Panc1 (cell line): Measurements from ENCODE around the gene SYAP1. TPM values are rescaled to one million over a fixed set of nuclear protein-coding genes. Genes with fewer than 3 reads are reported as not detected.

Source experiments
- ATAC-seq: fragments of 200-7000 bp; cut with Tn5 transposase; 2 replicates; pipeline ENCODE4 v1.9.1; 2020; ENCODE audit warnings: mild to moderate bottlenecking, moderate library complexity
- BruUV-seq: library from RNA; stranded (reverse); fragments of 400-500 nt; replicated peaks from 2 replicates; lab custom pipeline; 2021; lab: Mats Ljungman, UMichigan
- CTCF ChIA-PET: fragments of 300-600 bp; sonication (Branson Sonifier 250); formaldehyde crosslinking; loops from one replicate; lab custom pipeline; 2022; ENCODE audit warnings: antibody characterized with exemption; lab: Charles Lee
- POLR2A ChIA-PET: fragments of 300-600 bp; sonication (Branson Sonifier 250); formaldehyde crosslinking; loops from one replicate; lab custom pipeline; 2022; ENCODE audit warnings: antibody characterized with exemption; lab: Charles Lee
- DNase-seq: peaks from one replicate; pipeline ENCODE4 v3.0.0-alpha.2; 2010; ENCODE audit warnings: low read depth, low spot score
- H3K27ac ChIP-seq: 2 replicates; pipeline ENCODE4 v1.5.1; 2011; ENCODE audit warnings: mild to moderate bottlenecking, low read length, inconsistent platforms
- H3K27me3 ChIP-seq: fragments of 200-500 bp; sonication (Bioruptor generic); 2 replicates; pipeline ENCODE4 v1.6.0; 2014; ENCODE audit warnings: low read length, inconsistent platforms; ENCODE audit not compliant: control insufficient read depth, insufficient read depth
- H3K36me3 ChIP-seq: fragments of 200-500 bp; sonication (Bioruptor generic); 2 replicates; pipeline ENCODE4 v1.5.1; 2014; ENCODE audit warnings: inconsistent platforms, mild to moderate bottlenecking, low read length, moderate library complexity; ENCODE audit not compliant: control insufficient read depth, insufficient read depth
- H3K4me1 ChIP-seq: 2 replicates; pipeline ENCODE4 v1.5.1; 2011; ENCODE audit warnings: inconsistent platforms, mild to moderate bottlenecking, low read length, moderate library complexity; ENCODE audit not compliant: control insufficient read depth, insufficient read depth
- H3K4me3 ChIP-seq, 2 experiments: 2 replicates each; pipeline ENCODE4 v1.5.1; 2011 to 2012; ENCODE audit warnings: low read depth in 2 of 2, low read length in 2 of 2, mild to moderate bottlenecking in 2 of 2, inconsistent platforms in 1 of 2, moderate library complexity in 1 of 2
- H3K9me3 ChIP-seq: fragments of 200-500 bp; sonication (Bioruptor generic); 2 replicates; pipeline ENCODE4 v1.5.1; 2014; ENCODE audit warnings: low read depth, mild to moderate bottlenecking, inconsistent platforms, low read length, moderate library complexity; ENCODE audit not compliant: control insufficient read depth, insufficient read depth
- POLR2AphosphoS5 ChIP-seq: IDR thresholded peaks from 2 replicates; pipeline ENCODE4 v1.6.1; 2012; ENCODE audit warnings: mild to moderate bottlenecking, low read depth, low read length, moderate library complexity
- SIN3A ChIP-seq: IDR thresholded peaks from 2 replicates; pipeline ENCODE4 v1.6.1; 2012; ENCODE audit warnings: low read depth, mild to moderate bottlenecking, low read length, moderate library complexity, borderline replicate concordance; ENCODE audit not compliant: insufficient read depth
- TCF7L2 ChIP-seq: IDR thresholded peaks from 2 replicates; pipeline ENCODE4 v1.6.1; 2011; ENCODE audit warnings: mild to moderate bottlenecking, low read depth, low read length, inconsistent platforms
- in situ Hi-C: cut with HindIII; loops from 2 replicates; pipeline ENCODE4 v1.10.0; 2016; ENCODE audit warnings: low sequenced_read_pairs, low pct_unique_long_range_greater_than_20kb
- intact Hi-C: fragments of 100-400 bp; cut with micrococcal nuclease; formaldehyde crosslinking; loops from one replicate; pipeline ENCODE4 v1.10.0; 2022; ENCODE audit not compliant: unreplicated experiment
- total RNA-seq: library from RNA; stranded (reverse); gene quantifications from one replicate; pipeline ENCODE4 v1.2.1, GENCODE V29; 2021; ENCODE audit not compliant: unreplicated experiment
- TF ChIP-seq, protein P1 (sequence below): fragments of 450-650 bp; IDR thresholded peaks from 2 replicates; pipeline ENCODE4 v1.5.1; 2017; ENCODE audit warnings: mild to moderate bottlenecking
- TF ChIP-seq, protein P2 (sequence below), 2 experiments: IDR thresholded peaks; 2 replicates each; pipeline ENCODE4 v1.6.1; 2011 to 2012; ENCODE audit warnings: low read depth in 2 of 2, control low read depth in 1 of 2, low read length in 1 of 2, mild to moderate bottlenecking in 1 of 2, moderate library complexity in 1 of 2; ENCODE audit not compliant: insufficient read depth in 1 of 2

Gene SYAP1
- total RNA-seq, 1 experiment from 2014 or later: 23.4 TPM

DNA sequence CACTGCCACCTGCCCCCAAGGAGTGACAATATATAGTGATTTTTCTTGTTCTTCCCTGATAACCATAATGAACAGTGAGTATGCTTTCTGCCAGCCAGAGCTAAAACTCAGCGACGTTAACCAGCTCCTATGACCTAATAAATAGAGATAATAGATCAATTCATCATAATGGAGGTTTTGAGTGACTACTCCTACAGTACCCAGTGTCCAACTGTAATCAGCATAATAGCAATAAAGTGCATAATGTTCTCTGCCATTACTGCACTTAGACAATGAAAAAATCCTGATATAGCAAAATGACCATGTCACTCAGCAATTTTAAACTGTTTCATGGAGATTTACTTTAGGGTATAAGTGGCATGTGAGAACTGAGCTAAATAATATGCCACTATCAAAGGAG is 46.2 kb downstream of the SYAP1 start:
- Histone ChIP-seq H3K4me1 (peaks cover 1% of the 10 kb centered on the region; the same call in 1 of the 2 replicates), H3K9me3 (no peaks in the 10 kb centered on the region), H3K27me3 (no peaks in the 10 kb centered on the region), H3K36me3 (no peaks in the 10 kb centered on the region), H3K27ac (no peak overlapping the region), H3K4me3 (no peak overlapping the region)
- CTCF ChIA-PET: no interaction called here
- BruUV-seq: no TSS peak
- POLR2A ChIA-PET: no interaction called here
- no peak for TF ChIP-seq SIN3A
- TF ChIP-seq, protein P1, sequence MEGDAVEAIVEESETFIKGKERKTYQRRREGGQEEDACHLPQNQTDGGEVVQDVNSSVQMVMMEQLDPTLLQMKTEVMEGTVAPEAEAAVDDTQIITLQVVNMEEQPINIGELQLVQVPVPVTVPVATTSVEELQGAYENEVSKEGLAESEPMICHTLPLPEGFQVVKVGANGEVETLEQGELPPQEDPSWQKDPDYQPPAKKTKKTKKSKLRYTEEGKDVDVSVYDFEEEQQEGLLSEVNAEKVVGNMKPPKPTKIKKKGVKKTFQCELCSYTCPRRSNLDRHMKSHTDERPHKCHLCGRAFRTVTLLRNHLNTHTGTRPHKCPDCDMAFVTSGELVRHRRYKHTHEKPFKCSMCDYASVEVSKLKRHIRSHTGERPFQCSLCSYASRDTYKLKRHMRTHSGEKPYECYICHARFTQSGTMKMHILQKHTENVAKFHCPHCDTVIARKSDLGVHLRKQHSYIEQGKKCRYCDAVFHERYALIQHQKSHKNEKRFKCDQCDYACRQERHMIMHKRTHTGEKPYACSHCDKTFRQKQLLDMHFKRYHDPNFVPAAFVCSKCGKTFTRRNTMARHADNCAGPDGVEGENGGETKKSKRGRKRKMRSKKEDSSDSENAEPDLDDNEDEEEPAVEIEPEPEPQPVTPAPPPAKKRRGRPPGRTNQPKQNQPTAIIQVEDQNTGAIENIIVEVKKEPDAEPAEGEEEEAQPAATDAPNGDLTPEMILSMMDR: no peak
- TF ChIP-seq POLR2AphosphoS5: no peak
- TF ChIP-seq, protein P2, sequence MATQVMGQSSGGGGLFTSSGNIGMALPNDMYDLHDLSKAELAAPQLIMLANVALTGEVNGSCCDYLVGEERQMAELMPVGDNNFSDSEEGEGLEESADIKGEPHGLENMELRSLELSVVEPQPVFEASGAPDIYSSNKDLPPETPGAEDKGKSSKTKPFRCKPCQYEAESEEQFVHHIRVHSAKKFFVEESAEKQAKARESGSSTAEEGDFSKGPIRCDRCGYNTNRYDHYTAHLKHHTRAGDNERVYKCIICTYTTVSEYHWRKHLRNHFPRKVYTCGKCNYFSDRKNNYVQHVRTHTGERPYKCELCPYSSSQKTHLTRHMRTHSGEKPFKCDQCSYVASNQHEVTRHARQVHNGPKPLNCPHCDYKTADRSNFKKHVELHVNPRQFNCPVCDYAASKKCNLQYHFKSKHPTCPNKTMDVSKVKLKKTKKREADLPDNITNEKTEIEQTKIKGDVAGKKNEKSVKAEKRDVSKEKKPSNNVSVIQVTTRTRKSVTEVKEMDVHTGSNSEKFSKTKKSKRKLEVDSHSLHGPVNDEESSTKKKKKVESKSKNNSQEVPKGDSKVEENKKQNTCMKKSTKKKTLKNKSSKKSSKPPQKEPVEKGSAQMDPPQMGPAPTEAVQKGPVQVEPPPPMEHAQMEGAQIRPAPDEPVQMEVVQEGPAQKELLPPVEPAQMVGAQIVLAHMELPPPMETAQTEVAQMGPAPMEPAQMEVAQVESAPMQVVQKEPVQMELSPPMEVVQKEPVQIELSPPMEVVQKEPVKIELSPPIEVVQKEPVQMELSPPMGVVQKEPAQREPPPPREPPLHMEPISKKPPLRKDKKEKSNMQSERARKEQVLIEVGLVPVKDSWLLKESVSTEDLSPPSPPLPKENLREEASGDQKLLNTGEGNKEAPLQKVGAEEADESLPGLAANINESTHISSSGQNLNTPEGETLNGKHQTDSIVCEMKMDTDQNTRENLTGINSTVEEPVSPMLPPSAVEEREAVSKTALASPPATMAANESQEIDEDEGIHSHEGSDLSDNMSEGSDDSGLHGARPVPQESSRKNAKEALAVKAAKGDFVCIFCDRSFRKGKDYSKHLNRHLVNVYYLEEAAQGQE (IDR thresholded peaks at IDR 0.05; ENCODE audit: insufficient read depth in 1 of 2, low read depth in 2 of 2, low read length in 1 of 2): no peak
- TF ChIP-seq TCF7L2: no peak
- intact Hi-C loops (no loop called here), in situ Hi-C loops (no loop called here)
- ATAC-seq: no peak
- no peak for DNase-seq

DNA sequence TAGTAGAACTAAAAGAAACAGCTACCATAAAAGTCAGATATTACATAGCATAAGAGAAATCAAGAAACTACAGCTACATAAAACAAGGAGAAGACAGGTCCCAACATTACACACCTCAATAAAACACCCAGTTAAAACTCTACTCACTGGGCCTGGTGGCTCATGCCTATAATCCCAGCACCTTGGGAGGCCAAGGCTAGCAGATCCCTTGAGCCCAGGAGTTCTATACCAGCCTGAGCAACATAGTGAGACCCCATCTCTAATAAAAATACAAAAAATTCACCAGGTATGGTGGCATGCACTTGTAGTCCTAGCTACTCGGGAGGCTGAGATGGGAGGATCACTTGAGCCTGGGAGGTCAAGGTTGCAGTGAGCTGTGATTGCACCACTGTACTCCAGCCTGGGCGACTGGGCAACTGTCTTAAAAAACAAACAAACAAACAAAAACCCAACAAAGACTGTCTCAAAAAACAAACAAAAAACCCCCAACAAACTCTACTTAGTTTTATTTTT is 51.6 kb downstream of the SYAP1 start:
- peaks cover 6% of the 10 kb centered on the region; the same call in 1 of the 2 replicates for H3K4me1 ChIP-seq
- CTCF ChIA-PET: no interaction called here

More for the DNA sequence above, 51.6 kb downstream of the SYAP1 start:
- H3K4me3 ChIP-seq: no peak overlapping the region
- no peaks in the 10 kb centered on the region for H3K36me3 ChIP-seq
- no peaks in the 10 kb centered on the region for H3K27me3 ChIP-seq
- H3K9me3 ChIP-seq: no peaks in the 10 kb centered on the region
- DNase-seq: no peak
- intact Hi-C loops (no loop called here), in situ Hi-C loops (no loop called here)
- POLR2A ChIA-PET: interaction anchor here (0.7 to 1.0 kb wide), 2 partner anchors 10 to 51 kb away, joined by 3 read pairs; partner anchors contain the start of gene SYAP1
- peak; percentile 76 for ATAC-seq
- BruUV-seq: no TSS peak
- H3K27ac ChIP-seq: no peak overlapping the region
- TF ChIP-seq TCF7L2: no peak
- no peak for TF ChIP-seq POLR2AphosphoS5
- TF ChIP-seq, protein P2 (IDR thresholded peaks at IDR 0.05; ENCODE audit: insufficient read depth in 1 of 2, low read depth in 2 of 2, low read length in 1 of 2): no peak
- no peak for TF ChIP-seq SIN3A
- TF ChIP-seq, protein P1: no peak
